Measurements from ENCODE around the gene LRRC4C. TPM values are rescaled to one million over a fixed set of nuclear protein-coding genes. Genes with fewer than 3 reads are reported as not detected.

The LRRC4C gene
- total and polyA plus RNA-seq, 10 of the 15 experiments (the other 5 are each of a cell fraction or from before 2014, with no cell fraction given), result 1.5 TPM; not detected in 9

DNA sequence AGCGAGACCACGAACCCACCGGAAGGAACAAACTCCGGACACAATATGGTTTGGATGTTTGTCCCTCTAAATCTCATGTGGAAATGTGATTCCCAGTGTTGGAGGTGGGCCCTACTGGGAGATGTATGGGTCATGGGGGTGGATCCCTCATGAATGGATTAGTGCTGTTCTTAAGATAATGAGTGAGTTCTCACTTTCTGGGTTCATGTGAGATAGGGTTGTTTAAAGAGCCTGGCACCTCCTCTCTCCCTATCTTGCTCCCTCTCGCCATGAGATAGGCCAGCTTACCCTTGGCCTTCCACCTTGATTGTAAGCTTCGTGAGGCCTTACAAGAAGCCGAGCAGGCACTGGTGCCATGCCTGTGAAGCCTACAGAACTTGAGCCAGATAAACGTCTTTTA, 184.6 kb downstream of the LRRC4C start:
- Histone ChIP-seq H3K79me2 (ENCODE audit: control insufficient read depth, insufficient read depth, low read length) (no peaks in the 10 kb centered on the region), H3K4me1 (ENCODE audit: control insufficient read depth, insufficient read depth, low read length) (no peaks in the 10 kb centered on the region), H3K9ac (ENCODE audit: control insufficient read depth, insufficient read depth, low read length) (no peak overlapping the region), H3K27ac (ENCODE audit: control insufficient read depth, insufficient read depth) (no peak overlapping the region), H3K9me3 (replicated peaks; ENCODE audit: control insufficient read depth, insufficient read depth, low read length) (no peaks in the 10 kb centered on the region), H4K20me1 (ENCODE audit: control insufficient read depth, insufficient read depth) (no peaks in the 10 kb centered on the region), H3K4me3 (no peak overlapping the region), H2AFZ (ENCODE audit: control insufficient read depth, low read depth, low read length) (no peak overlapping the region), H3K27me3 (replicated peaks in 1 of 2; ENCODE audit: control insufficient read depth in 2 of 2, insufficient read depth in 2 of 2, low read length in 1 of 2) (no peaks in the 10 kb centered on the region), H3K4me2 (ENCODE audit: control insufficient read depth, insufficient read depth) (no peak overlapping the region), H3K36me3 (ENCODE audit: control insufficient read depth in 2 of 2, insufficient read depth in 2 of 2, low read length in 1 of 2) (no peaks in the 10 kb centered on the region)
- intact Hi-C loops (cut with micrococcal nuclease; ENCODE audit: unreplicated experiment) (no loop called here), in situ Hi-C loops (cut with MboI) (no loop called here)
- ChIA-PET RAD21 (ENCODE audit: unreplicated experiment) (no interaction called here), SMC1A (ENCODE audit: uncharacterized antibody, unreplicated experiment) (no interaction called here), CTCF (no interaction called here), POLR2A (no interaction called here)
- FAIRE-seq (no peak), ATAC-seq (no peak), DNase-seq (ENCODE audit: low read depth, low spot score) (no peak)
- TF ChIP-seq MTA3 (IDR thresholded peaks at IDR 0.05; ENCODE audit: borderline replicate concordance, low read length) (no peak), MXI1 (IDR thresholded peaks at IDR 0.05; ENCODE audit: low read depth, low read length) (no peak), SMARCA5 (IDR thresholded peaks at IDR 0.05) (no peak), SPI1 (IDR thresholded peaks at IDR 0.05; ENCODE audit: borderline replicate concordance, insufficient read depth, low read depth, low read length) (no peak), CHD2 (IDR thresholded peaks at IDR 0.05; ENCODE audit: borderline replicate concordance, low read depth, low read length) (no peak), ZZZ3 (IDR thresholded peaks at IDR 0.05; ENCODE audit: control insufficient read depth, insufficient read length, low read depth) (no peak), IKZF2 (IDR thresholded peaks at IDR 0.05) (no peak), RCOR1 (conservative IDR thresholded peaks at IDR 0.05; ENCODE audit: low read depth, low read length) (no peak), MYC (IDR thresholded peaks at IDR 0.05; ENCODE audit: insufficient read depth, insufficient read length, insufficient replicate concordance, low read length, severe bottlenecking) (no peak), NR2C2 (IDR thresholded peaks at IDR 0.05; ENCODE audit: borderline replicate concordance, control insufficient read depth, insufficient read length, low read depth) (no peak)
- TF ChIP-seq, protein P1, sequence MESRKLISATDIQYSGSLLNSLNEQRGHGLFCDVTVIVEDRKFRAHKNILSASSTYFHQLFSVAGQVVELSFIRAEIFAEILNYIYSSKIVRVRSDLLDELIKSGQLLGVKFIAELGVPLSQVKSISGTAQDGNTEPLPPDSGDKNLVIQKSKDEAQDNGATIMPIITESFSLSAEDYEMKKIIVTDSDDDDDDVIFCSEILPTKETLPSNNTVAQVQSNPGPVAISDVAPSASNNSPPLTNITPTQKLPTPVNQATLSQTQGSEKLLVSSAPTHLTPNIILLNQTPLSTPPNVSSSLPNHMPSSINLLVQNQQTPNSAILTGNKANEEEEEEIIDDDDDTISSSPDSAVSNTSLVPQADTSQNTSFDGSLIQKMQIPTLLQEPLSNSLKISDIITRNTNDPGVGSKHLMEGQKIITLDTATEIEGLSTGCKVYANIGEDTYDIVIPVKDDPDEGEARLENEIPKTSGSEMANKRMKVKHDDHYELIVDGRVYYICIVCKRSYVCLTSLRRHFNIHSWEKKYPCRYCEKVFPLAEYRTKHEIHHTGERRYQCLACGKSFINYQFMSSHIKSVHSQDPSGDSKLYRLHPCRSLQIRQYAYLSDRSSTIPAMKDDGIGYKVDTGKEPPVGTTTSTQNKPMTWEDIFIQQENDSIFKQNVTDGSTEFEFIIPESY (IDR thresholded peaks at IDR 0.05), result no peak
- TF ChIP-seq, protein P2, sequence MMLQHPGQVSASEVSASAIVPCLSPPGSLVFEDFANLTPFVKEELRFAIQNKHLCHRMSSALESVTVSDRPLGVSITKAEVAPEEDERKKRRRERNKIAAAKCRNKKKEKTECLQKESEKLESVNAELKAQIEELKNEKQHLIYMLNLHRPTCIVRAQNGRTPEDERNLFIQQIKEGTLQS (IDR thresholded peaks at IDR 0.05; ENCODE audit: borderline replicate concordance, extremely low read depth, low read depth, low read length), result no peak
- no TSS peak for BruUV-seq (replicated peaks)
- 50% methylated on average over 8 of the region's 8 CpGs for WGBS (ENCODE audit: insufficient coverage, insufficient replicate concordance, low lambda C conversion rate, missing lambda C conversion rate)
